Measurements from ENCODE around the gene DTYMK. TPM values are rescaled to one million over a fixed set of nuclear protein-coding genes. Genes with fewer than 3 reads are reported as not detected.
A peak's percentile ranks its signal among the peaks of the same experiment; 100 is the strongest.

Gene DTYMK
- polyA plus RNA-seq, 2 of the 4 experiments (the other 2 are of a cell fraction) = 68.7 to 99.5 TPM

GRCh38 chr2:241706537-241706936, 19.9 kb upstream of the DTYMK start:
- 93% methylated on average over 6 of the region's 6 CpGs for WGBS (ENCODE audit: missing lambda C conversion rate)
- POLR2A ChIA-PET = no interaction called here

GRCh38 chr2:241703032-241703604, 16.5 kb upstream of the DTYMK start:
- Histone ChIP-seq H3K4me3 (peak overlapping the region; percentile 91), H3K27ac (peak overlapping the region; percentile 96 to 100), H3K4me2 (peak overlapping the region; percentile 98), H3K9me3 (peaks cover 15% of the 10 kb centered on the region), H3K4me1 (peaks cover 15% of the 10 kb centered on the region)
- TF ChIP-seq RARB (CRISPR knock-in tag; IDR thresholded peaks at IDR 0.05) (no peak), KDM5A (IDR thresholded peaks at IDR 0.05) (no peak), SMC3 (IDR thresholded peaks at IDR 0.05) (no peak), HOXA7 (CRISPR knock-in tag; IDR thresholded peaks at IDR 0.05) (no peak), CBX2 (IDR thresholded peaks at IDR 0.05; ENCODE audit: borderline replicate concordance, low read depth) (no peak), CEBPB (IDR thresholded peaks at IDR 0.05) (no peak), BCL3 (IDR thresholded peaks at IDR 0.05) (no peak), TP53 (CRISPR knock-in tag; IDR thresholded peaks at IDR 0.05) (no peak), NFE2L2 (conservative IDR thresholded peaks at IDR 0.05; ENCODE audit: low read length) (no peak)
- TF ChIP-seq, protein P1, sequence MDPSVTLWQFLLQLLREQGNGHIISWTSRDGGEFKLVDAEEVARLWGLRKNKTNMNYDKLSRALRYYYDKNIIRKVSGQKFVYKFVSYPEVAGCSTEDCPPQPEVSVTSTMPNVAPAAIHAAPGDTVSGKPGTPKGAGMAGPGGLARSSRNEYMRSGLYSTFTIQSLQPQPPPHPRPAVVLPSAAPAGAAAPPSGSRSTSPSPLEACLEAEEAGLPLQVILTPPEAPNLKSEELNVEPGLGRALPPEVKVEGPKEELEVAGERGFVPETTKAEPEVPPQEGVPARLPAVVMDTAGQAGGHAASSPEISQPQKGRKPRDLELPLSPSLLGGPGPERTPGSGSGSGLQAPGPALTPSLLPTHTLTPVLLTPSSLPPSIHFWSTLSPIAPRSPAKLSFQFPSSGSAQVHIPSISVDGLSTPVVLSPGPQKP (IDR thresholded peaks at IDR 0.05; ENCODE audit: low read depth, low read length) = no peak
- TF ChIP-seq, protein P2, sequence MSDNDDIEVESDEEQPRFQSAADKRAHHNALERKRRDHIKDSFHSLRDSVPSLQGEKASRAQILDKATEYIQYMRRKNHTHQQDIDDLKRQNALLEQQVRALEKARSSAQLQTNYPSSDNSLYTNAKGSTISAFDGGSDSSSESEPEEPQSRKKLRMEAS (IDR thresholded peaks at IDR 0.05) = no peak; the same call in 1 of the 2 replicates
- TF ChIP-seq, protein P3, sequence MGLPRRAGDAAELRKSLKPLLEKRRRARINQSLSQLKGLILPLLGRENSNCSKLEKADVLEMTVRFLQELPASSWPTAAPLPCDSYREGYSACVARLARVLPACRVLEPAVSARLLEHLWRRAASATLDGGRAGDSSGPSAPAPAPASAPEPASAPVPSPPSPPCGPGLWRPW (IDR thresholded peaks at IDR 0.05) = no peak
- TF ChIP-seq, protein P4, sequence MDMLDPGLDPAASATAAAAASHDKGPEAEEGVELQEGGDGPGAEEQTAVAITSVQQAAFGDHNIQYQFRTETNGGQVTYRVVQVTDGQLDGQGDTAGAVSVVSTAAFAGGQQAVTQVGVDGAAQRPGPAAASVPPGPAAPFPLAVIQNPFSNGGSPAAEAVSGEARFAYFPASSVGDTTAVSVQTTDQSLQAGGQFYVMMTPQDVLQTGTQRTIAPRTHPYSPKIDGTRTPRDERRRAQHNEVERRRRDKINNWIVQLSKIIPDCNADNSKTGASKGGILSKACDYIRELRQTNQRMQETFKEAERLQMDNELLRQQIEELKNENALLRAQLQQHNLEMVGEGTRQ (IDR thresholded peaks at IDR 0.05) = no peak
- ATAC-seq = peak; percentile 23 to 27
- DNase-seq (ENCODE audit: low read depth in 1 of 2, low spot score in 1 of 2) = peak; percentile 26 to 29
- FAIRE-seq = no peak
- WGBS (ENCODE audit: missing lambda C conversion rate) = 68% methylated on average over 8 of the region's 11 CpGs
- POLR2A ChIA-PET = interaction anchor here (2.0 kb wide), 1 partner anchor 14 kb away, joined by 13 read pairs; no protein-coding TSS in a partner anchor
- CTCF ChIA-PET = interaction anchor here (0.7 to 3.0 kb wide), 10 partner anchors 9 to 176 kb away, joined by 3 to 15 read pairs (median 6); partner anchors contain the start of gene D2HGDH

More at GRCh38 chr2:241706537-241706936, 19.9 kb upstream of the DTYMK start:
- ATAC-seq = no peak
- Histone ChIP-seq H3K9me3 (peaks cover 15% of the 10 kb centered on the region), H3K4me3 (no peak overlapping the region), H3K27ac (no peak overlapping the region), H3K4me2 (no peak overlapping the region), H3K4me1 (peaks cover 7% of the 10 kb centered on the region; the same call in 1 of the 3 replicates)
- DNase-seq (ENCODE audit: low read depth in 1 of 2, low spot score in 1 of 2) = peak in 1 of 2 experiments; percentile 34
- no peak for FAIRE-seq
- TF ChIP-seq CEBPB (IDR thresholded peaks at IDR 0.05) (no peak), MAFK (IDR thresholded peaks at IDR 0.05; ENCODE audit: partially characterized antibody) (no peak), KDM1A (IDR thresholded peaks at IDR 0.05; ENCODE audit: low read depth) (0 out of 2 replicates have a peak, but pooled peaks have one; percentile 12)
- CTCF ChIA-PET = interaction anchor here (1.4 kb wide), 1 partner anchor 26 kb away, joined by 4 read pairs; no protein-coding TSS in a partner anchor

DNA sequence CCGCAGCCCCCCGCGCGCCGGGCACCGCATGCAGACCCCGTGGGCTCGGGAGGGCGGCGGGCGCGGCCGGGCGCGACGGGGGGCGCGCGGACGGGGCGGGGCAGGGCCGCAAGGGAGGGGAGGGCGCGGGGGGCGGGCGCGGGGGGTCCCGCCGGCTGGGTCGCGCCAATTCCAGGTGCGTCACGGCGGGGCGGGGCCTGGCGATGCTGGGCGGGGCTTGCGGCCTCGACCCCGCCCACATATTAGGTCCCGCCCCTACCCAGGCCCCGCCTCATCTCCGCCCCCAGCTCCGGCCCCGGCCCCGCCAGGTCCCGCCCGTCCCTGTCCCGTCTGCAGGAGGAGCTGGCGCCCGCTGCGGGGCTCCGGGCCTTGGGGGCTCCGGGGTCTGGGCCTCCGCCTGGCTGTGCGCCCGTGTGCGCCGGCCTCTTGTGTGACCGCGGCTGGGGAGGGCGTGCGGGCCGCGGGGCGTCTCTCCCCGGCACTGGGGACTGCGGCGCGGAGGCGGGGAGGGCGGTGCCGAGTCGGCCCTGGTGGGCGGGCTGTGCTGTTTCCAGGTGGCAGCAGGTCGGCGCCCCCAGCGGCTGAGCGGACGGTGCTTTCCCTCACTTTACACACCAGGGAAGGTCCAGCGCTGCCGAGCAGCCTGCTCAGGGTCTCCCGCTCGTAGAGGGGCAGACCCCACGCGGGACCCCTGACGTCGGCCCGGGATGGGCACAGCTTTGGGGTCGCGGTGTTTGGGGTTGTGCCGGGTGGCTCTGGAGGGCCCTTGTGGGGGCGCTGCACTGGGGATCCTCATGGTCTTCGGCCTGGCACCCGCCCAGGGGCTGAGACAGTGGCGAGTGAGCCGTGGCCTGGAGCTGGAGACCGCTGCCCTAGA, 15.8 kb upstream of the DTYMK start:
- H3K9me3 ChIP-seq = peaks cover 15% of the 10 kb centered on the region
- ChIA-PET CTCF (interaction anchor here (0.8 to 3.0 kb wide), 11 partner anchors 10 to 176 kb away, joined by 3 to 15 read pairs (median 5); partner anchors contain the start of gene D2HGDH), POLR2A (interaction anchor here (1.0 to 2.4 kb wide), 11 partner anchors 10 to 553 kb away, joined by 3 to 23 read pairs (median 7); partner anchors contain the start of genes D2HGDH, DTYMK and PASK)
- FAIRE-seq (no peak), ATAC-seq (peak; percentile 79 to 85), DNase-seq (ENCODE audit: low read depth in 1 of 2, low spot score in 1 of 2) (peak; percentile 80 to 89)
- H3K4me2 ChIP-seq = peak overlapping the region; percentile 98
- TF ChIP-seq POLR2A (IDR thresholded peaks at IDR 0.05; ENCODE audit: low read length) (no peak), EP300 (IDR thresholded peaks at IDR 0.05) (no peak), CEBPB (IDR thresholded peaks at IDR 0.05) (no peak), TP53 (CRISPR knock-in tag; IDR thresholded peaks at IDR 0.05) (peak; percentile 39; the same call in 1 of the 2 replicates), POLR2AphosphoS2 (conservative IDR thresholded peaks at IDR 0.05; ENCODE audit: low read length) (0 out of 2 replicates have a peak, but pooled peaks have one; percentile 69), TFCP2L1 (CRISPR knock-in tag; IDR thresholded peaks at IDR 0.05) (0 out of 2 replicates have a peak, but pooled peaks have one; percentile 61), RNF2 (IDR thresholded peaks at IDR 0.05; ENCODE audit: borderline replicate concordance, low read depth) (no peak), E2F6 (IDR thresholded peaks at IDR 0.05; ENCODE audit: borderline replicate concordance, low read depth) (no peak), CHD2 (IDR thresholded peaks at IDR 0.05; ENCODE audit: low read length, partially characterized antibody) (no peak)
- TF ChIP-seq, protein P2 (IDR thresholded peaks at IDR 0.05) = peak; percentile 31
- TF ChIP-seq, protein P5, sequence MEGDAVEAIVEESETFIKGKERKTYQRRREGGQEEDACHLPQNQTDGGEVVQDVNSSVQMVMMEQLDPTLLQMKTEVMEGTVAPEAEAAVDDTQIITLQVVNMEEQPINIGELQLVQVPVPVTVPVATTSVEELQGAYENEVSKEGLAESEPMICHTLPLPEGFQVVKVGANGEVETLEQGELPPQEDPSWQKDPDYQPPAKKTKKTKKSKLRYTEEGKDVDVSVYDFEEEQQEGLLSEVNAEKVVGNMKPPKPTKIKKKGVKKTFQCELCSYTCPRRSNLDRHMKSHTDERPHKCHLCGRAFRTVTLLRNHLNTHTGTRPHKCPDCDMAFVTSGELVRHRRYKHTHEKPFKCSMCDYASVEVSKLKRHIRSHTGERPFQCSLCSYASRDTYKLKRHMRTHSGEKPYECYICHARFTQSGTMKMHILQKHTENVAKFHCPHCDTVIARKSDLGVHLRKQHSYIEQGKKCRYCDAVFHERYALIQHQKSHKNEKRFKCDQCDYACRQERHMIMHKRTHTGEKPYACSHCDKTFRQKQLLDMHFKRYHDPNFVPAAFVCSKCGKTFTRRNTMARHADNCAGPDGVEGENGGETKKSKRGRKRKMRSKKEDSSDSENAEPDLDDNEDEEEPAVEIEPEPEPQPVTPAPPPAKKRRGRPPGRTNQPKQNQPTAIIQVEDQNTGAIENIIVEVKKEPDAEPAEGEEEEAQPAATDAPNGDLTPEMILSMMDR (IDR thresholded peaks at IDR 0.05) = peak; percentile 49
- H3K27ac ChIP-seq = peak overlapping the region; percentile 96 to 100
- H3K4me3 ChIP-seq = peak overlapping the region; percentile 91
- 0% methylated on average over 6 of the region's 98 CpGs for WGBS (ENCODE audit: missing lambda C conversion rate)
- peaks cover 15% of the 10 kb centered on the region for H3K4me1 ChIP-seq

Data from A549 (cell line).